Hippocampal formation (tissue), 2 donors: ENCODE measurements around the gene SCFD2.
"Not testable (repeated sequence)": the region's sequence is repeated elsewhere in the genome, so short reads cannot be mapped to it uniquely, and the experiment has no call there.

Source experiments
- DNase-seq, 2 donors: peaks; one replicate each; lab custom pipeline; 2025; lab: John Stamatoyannopoulos, UW

Gene SCFD2

GRCh38 chr4:53189011-53189410 is 176.8 kb downstream of the SCFD2 start:
- DNase-seq: no peak

- DNase-seq: no peak
These were observed 179.0 kb downstream of the SCFD2 start for GRCh38 chr4:53186714-53187358.

GRCh38 chr4:53185869-53186585 is 179.8 kb downstream of the SCFD2 start:
- DNase-seq: no peak

- DNase-seq: no peak
These were observed 182.1 kb downstream of the SCFD2 start for GRCh38 chr4:53183754-53184153.

- DNase-seq: not testable (repeated sequence)
These were observed 188.1 kb downstream of the SCFD2 start for GRCh38 chr4:53177751-53178150.

GRCh38 chr4:53175640-53176039 is 190.2 kb downstream of the SCFD2 start:
- DNase-seq: no peak

- no peak for DNase-seq
These were observed 191.0 kb downstream of the SCFD2 start for GRCh38 chr4:53174823-53175222.

GRCh38 chr4:53173576-53173975 is 192.3 kb downstream of the SCFD2 start:
- DNase-seq: no peak

GRCh38 chr4:53171797-53172196 is 194.1 kb downstream of the SCFD2 start:
- no peak for DNase-seq

- DNase-seq: no peak
These were observed 195.9 kb downstream of the SCFD2 start for GRCh38 chr4:53169695-53170617.

- no peak for DNase-seq
These were observed 197.6 kb downstream of the SCFD2 start for GRCh38 chr4:53168228-53168627.

GRCh38 chr4:53162969-53163368 is 202.9 kb downstream of the SCFD2 start:
- DNase-seq: no peak

GRCh38 chr4:53161787-53162433 is 204.0 kb downstream of the SCFD2 start:
- DNase-seq: no peak

GRCh38 chr4:53161051-53161786 is 204.6 kb downstream of the SCFD2 start:
- no peak for DNase-seq

- no peak for DNase-seq
These were observed 209.0 kb downstream of the SCFD2 start for GRCh38 chr4:53156896-53157295.

- DNase-seq: no peak
These were observed 213.4 kb downstream of the SCFD2 start for GRCh38 chr4:53152467-53152866.

- DNase-seq: no peak
These were observed 214.4 kb downstream of the SCFD2 start for GRCh38 chr4:53151489-53151788.

- no peak for DNase-seq
These were observed 215.0 kb downstream of the SCFD2 start for GRCh38 chr4:53150631-53151488.

GRCh38 chr4:53147711-53148110 is 218.2 kb downstream of the SCFD2 start:
- DNase-seq: no peak

GRCh38 chr4:53147197-53147596 is 218.7 kb downstream of the SCFD2 start:
- DNase-seq: no peak

GRCh38 chr4:53141308-53141707 is 224.6 kb downstream of the SCFD2 start:
- DNase-seq: no peak
